Neuronal stem cell (in vitro differentiated cells): ENCODE results near the gene PRCD.

Experiments
- DNase-seq: peaks from one replicate; pipeline ENCODE4 v3.0.0-alpha.2; 2013; ENCODE audit warnings: low spot score
- H2AFZ ChIP-seq: one replicate; pipeline ENCODE4 v1.6.1; 2013; ENCODE audit warnings: mild to moderate bottlenecking, low read length, inconsistent platforms
- H2AK5ac ChIP-seq: 2 replicates; pipeline ENCODE4 v1.6.1; 2013; ENCODE audit warnings: low read depth, mild to moderate bottlenecking, inconsistent platforms, low read length, moderate library complexity, mixed read lengths
- H2BK120ac ChIP-seq: 2 replicates; pipeline ENCODE4 v1.6.1; 2013; ENCODE audit warnings: low read depth, mild to moderate bottlenecking, inconsistent platforms, low read length, moderate library complexity, mixed read lengths
- H2BK12ac ChIP-seq: one replicate; pipeline ENCODE4 v1.6.1; 2013; ENCODE audit warnings: low read length, inconsistent platforms
- H2BK15ac ChIP-seq: 2 replicates; pipeline ENCODE4 v1.6.1; 2013; ENCODE audit warnings: mild to moderate bottlenecking, low read length, inconsistent platforms, mixed read lengths
- H2BK5ac ChIP-seq: one replicate; pipeline ENCODE4 v1.6.1; 2013; ENCODE audit warnings: inconsistent platforms, mild to moderate bottlenecking, low read length, moderate library complexity
- H3K14ac ChIP-seq: one replicate; pipeline ENCODE4 v1.6.1; 2013; ENCODE audit warnings: low read length, inconsistent platforms
- H3K18ac ChIP-seq: 2 replicates; pipeline ENCODE4 v1.6.1; 2013; ENCODE audit warnings: low read length, inconsistent platforms
- H3K23ac ChIP-seq: 2 replicates; pipeline ENCODE4 v1.6.1; 2013; ENCODE audit warnings: low read depth, mild to moderate bottlenecking, mixed read lengths, low read length, inconsistent platforms; ENCODE audit not compliant: poor library complexity
- H3K27ac ChIP-seq: replicated peaks from 3 replicates; pipeline ENCODE4 v1.5.1; 2013; ENCODE audit warnings: low read length, inconsistent platforms
- H3K27me3 ChIP-seq, 3 experiments: 2 replicates each; pipeline ENCODE4 v1.6.1; 2013; ENCODE audit warnings: low read length in 3 of 3, mild to moderate bottlenecking in 2 of 3, inconsistent platforms in 1 of 3, low read depth in 1 of 3, mixed read lengths in 1 of 3, moderate library complexity in 1 of 3; ENCODE audit not compliant: control insufficient read depth in 3 of 3, insufficient read depth in 3 of 3
- H3K36me3 ChIP-seq, 2 donors: replicated peaks in 1 of 2; 2 replicates each; pipeline ENCODE4 v1.6.1; 2013; ENCODE audit warnings: low read length in 2 of 2; ENCODE audit not compliant: control insufficient read depth in 2 of 2, insufficient read depth in 2 of 2
- H3K4ac ChIP-seq: 2 replicates; pipeline ENCODE4 v1.6.1; 2013; ENCODE audit warnings: inconsistent platforms, mild to moderate bottlenecking, low read length, moderate library complexity
- H3K4me1 ChIP-seq, 2 donors: 1 replicate in 1 of 2; 2 replicates in 1 of 2; pipeline ENCODE4 v1.6.1; 2013; ENCODE audit warnings: low read length in 2 of 2, low read depth in 1 of 2; ENCODE audit not compliant: control insufficient read depth in 2 of 2, insufficient read depth in 1 of 2
- H3K4me2 ChIP-seq: one replicate; pipeline ENCODE4 v1.6.1; 2013; ENCODE audit warnings: mild to moderate bottlenecking, low read length, inconsistent platforms; ENCODE audit not compliant: insufficient read depth, poor library complexity, severe bottlenecking
- H3K4me3 ChIP-seq, 2 donors: 2 replicates each; pipeline ENCODE4 v1.5.1; 2013; ENCODE audit warnings: low read length in 2 of 2, mild to moderate bottlenecking in 2 of 2, inconsistent platforms in 1 of 2, moderate library complexity in 1 of 2
- H3K79me1 ChIP-seq: one replicate; pipeline ENCODE4 v1.6.1; 2013; ENCODE audit warnings: low read depth, mild to moderate bottlenecking, inconsistent platforms, low read length, moderate library complexity
- H3K9ac ChIP-seq: one replicate; pipeline ENCODE4 v1.6.1; 2013; ENCODE audit warnings: mild to moderate bottlenecking, low read depth, low read length, inconsistent platforms; ENCODE audit not compliant: poor library complexity
- H3K9me3 ChIP-seq, 2 donors: replicated peaks in 1 of 2; 2 replicates each; pipeline versions ENCODE3 to v1.6.1; 2013; ENCODE audit warnings: low read length in 2 of 2, mild to moderate bottlenecking in 2 of 2, inconsistent platforms in 1 of 2, low read depth in 1 of 2, mixed read lengths in 1 of 2, moderate library complexity in 1 of 2; ENCODE audit not compliant: control insufficient read depth in 2 of 2, insufficient read depth in 1 of 2
- H4K8ac ChIP-seq: one replicate; pipeline ENCODE4 v1.6.1; 2013; ENCODE audit warnings: low read depth, mild to moderate bottlenecking, inconsistent platforms, low read length, moderate library complexity
- H4K91ac ChIP-seq: one replicate; pipeline ENCODE4 v1.6.1; 2013; ENCODE audit warnings: low read length, low read depth, mild to moderate bottlenecking, inconsistent platforms; ENCODE audit not compliant: poor library complexity
- WGBS, 2 donors: extraction: QIAGEN DNeasy Blood & Tissue Kit; methylation state at CpG; one replicate each; pipeline ENCODE4 v1.1.7; 2013; ENCODE audit warnings: missing lambda C conversion rate in 2 of 2, mixed read lengths in 1 of 2; ENCODE audit not compliant: insufficient read length in 2 of 2, insufficient replicate concordance in 1 of 2; ENCODE audit errors: extremely low coverage in 2 of 2; 5-methylcytosine and 5-hydroxymethylcytosine counted together

PRCD gene

DNA sequence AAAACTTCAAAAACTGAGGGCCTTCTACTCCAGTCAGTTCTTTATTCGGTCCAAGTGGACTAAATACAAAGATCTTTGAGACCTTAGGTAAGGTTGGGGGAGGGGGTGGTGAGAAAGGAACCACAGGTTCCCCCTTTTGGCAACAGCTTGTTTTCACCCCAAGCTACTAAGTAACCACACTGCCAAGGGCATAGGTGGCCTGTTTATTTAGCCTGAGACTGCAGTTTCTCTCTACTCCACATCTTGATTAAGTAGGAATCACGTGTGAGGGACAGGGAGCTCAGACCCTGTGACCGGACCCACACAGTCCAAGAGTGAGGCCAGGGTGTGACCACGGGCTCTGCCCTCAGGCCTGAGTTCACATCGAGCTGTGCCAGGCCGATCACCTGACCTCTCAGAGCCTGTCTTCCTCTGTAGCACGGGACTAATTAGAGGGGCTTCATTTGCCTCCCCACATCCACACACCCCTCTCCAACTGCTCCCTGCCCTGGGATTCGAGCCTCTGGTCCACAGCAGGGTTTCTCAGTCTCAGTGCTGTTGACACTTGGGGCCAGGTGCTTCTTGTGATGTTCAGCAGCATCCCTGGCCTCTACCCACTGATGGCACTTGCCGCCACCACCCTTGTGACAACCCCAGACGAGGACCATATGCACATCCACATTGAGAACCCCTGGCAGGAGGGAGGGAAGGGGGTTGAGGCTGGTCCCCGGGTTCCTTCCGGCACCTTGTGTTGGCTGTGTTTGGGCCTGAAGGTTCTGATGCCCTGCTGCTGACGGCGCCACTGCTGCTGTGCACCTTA is 28.0 kb downstream of the PRCD start:
- peaks cover 0 to 4% (median 0%) of the 10 kb centered on the region in 3 experiments for H3K27me3 ChIP-seq
- no peak overlapping the region for H2AFZ ChIP-seq
- peak overlapping the region; percentile 2 for H3K23ac ChIP-seq
- no peak overlapping the region for H2AK5ac ChIP-seq
- no peak overlapping the region for H3K27ac ChIP-seq
- H3K4ac ChIP-seq, result no peak overlapping the region
- DNase-seq, result no peak
- no CpG with 5 or more reads among the region's 14 CpGs for WGBS, 2 donors
- H3K4me3 ChIP-seq, result no peak overlapping the region
- H2BK12ac ChIP-seq, result no peak overlapping the region
- H3K79me1 ChIP-seq, result no peaks in the 10 kb centered on the region
- H2BK5ac ChIP-seq, result no peak overlapping the region
- H4K8ac ChIP-seq, result no peak overlapping the region
- H4K91ac ChIP-seq, result no peak overlapping the region
- H3K9me3 ChIP-seq, result peaks cover 0 to 2% of the 10 kb centered on the region in 2 donors
- peak overlapping the region; percentile 47 for H3K14ac ChIP-seq
- no peak overlapping the region for H3K18ac ChIP-seq
- no peak overlapping the region for H3K4me2 ChIP-seq
- H3K4me1 ChIP-seq, result peaks cover 8 to 11% of the 10 kb centered on the region in 2 donors
- H3K36me3 ChIP-seq, result peaks cover 12 to 40% of the 10 kb centered on the region in 2 donors
- H2BK15ac ChIP-seq, result peak overlapping the region; percentile 9
- H2BK120ac ChIP-seq, result no peak overlapping the region
- no peak overlapping the region for H3K9ac ChIP-seq

DNA sequence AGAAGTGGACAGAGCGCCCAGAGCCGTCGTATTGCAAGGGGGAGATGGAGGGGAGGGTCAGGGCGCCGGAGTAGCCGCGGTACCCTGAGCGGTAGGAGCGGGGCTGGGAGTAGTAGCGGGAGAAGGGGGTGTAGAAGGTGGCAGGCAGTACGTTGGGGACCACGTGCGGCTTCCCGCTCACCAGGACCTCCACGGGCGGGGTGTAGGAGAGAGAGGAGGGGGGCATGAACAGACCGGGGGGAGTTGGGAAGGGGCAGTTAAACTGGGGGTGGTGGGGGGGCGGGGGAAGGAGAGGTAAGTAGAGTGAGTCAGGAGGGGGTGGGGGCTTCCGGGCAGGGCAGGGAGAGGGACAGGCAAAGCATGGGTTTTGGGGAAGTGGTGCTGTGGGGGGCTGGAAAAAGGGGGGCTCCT is 29.0 kb downstream of the PRCD start:
- Histone ChIP-seq H3K27ac (no peak overlapping the region), H3K23ac (no peak overlapping the region), H2BK120ac (no peak overlapping the region), H3K9me3 (peaks cover 0 to 2% of the 10 kb centered on the region in 2 donors), H3K18ac (peak overlapping the region; percentile 74), H2BK12ac (peak overlapping the region; percentile 33), H3K4me2 (peak overlapping the region; percentile 2), H3K4ac (no peak overlapping the region), H4K8ac (no peak overlapping the region), H3K79me1 (no peaks in the 10 kb centered on the region), H3K27me3 (peaks cover 0 to 4% (median 0%) of the 10 kb centered on the region in 3 experiments), H4K91ac (no peak overlapping the region), H2AFZ (no peak overlapping the region), H3K4me3 (no peak overlapping the region), H3K14ac (no peak overlapping the region), H3K36me3 (peaks cover 12 to 32% of the 10 kb centered on the region in 2 donors), H2AK5ac (peak overlapping the region; percentile 39), H3K4me1 (peaks cover 8 to 11% of the 10 kb centered on the region in 2 donors), H2BK5ac (no peak overlapping the region), H2BK15ac (peak overlapping the region; percentile 32), H3K9ac (no peak overlapping the region)
- no CpG with 5 or more reads among the region's 19 CpGs for WGBS, 2 donors
- no peak for DNase-seq

- no peak overlapping the region for H2BK5ac ChIP-seq
- no peak overlapping the region for H3K4me2 ChIP-seq
- H3K18ac ChIP-seq, result peak overlapping the region; percentile 61
- no peak overlapping the region for H4K91ac ChIP-seq
- no peak overlapping the region for H3K4ac ChIP-seq
- H3K9ac ChIP-seq, result no peak overlapping the region
- H2AFZ ChIP-seq, result no peak overlapping the region
- no peak overlapping the region for H3K27ac ChIP-seq
- no peak overlapping the region for H2BK15ac ChIP-seq
- H2BK120ac ChIP-seq, result no peak overlapping the region
- H3K27me3 ChIP-seq, result peaks cover 0 to 4% (median 0%) of the 10 kb centered on the region in 3 experiments
- no peak overlapping the region for H3K14ac ChIP-seq
- no CpG with 5 or more reads among the region's 18 CpGs for WGBS, 2 donors
- H2AK5ac ChIP-seq, result peak overlapping the region; percentile 39
- no peak overlapping the region for H2BK12ac ChIP-seq
- H3K23ac ChIP-seq, result no peak overlapping the region
- peak; percentile 38 for DNase-seq
- H4K8ac ChIP-seq, result no peak overlapping the region
- peaks cover 10 to 22% of the 10 kb centered on the region in 2 donors for H3K36me3 ChIP-seq
- peaks cover 8 to 11% of the 10 kb centered on the region in 2 donors for H3K4me1 ChIP-seq
- H3K79me1 ChIP-seq, result no peaks in the 10 kb centered on the region
- peaks cover 0 to 2% of the 10 kb centered on the region in 2 donors for H3K9me3 ChIP-seq
- no peak overlapping the region for H3K4me3 ChIP-seq
Observed at GRCh38 chr17:76569607-76570279, 29.9 kb downstream of the PRCD start.

- Histone ChIP-seq H3K9me3 (peaks cover 0 to 2% of the 10 kb centered on the region in 2 donors), H3K14ac (no peak overlapping the region), H3K18ac (peak overlapping the region; percentile 45), H3K4me3 (no peak overlapping the region), H4K91ac (no peak overlapping the region), H4K8ac (no peak overlapping the region), H2BK12ac (no peak overlapping the region), H2BK15ac (no peak overlapping the region), H3K27me3 (peaks cover 0 to 5% (median 4%) of the 10 kb centered on the region in 3 experiments), H2AFZ (no peak overlapping the region), H2BK120ac (no peak overlapping the region), H3K79me1 (no peaks in the 10 kb centered on the region), H3K27ac (no peak overlapping the region), H3K4ac (no peak overlapping the region), H2AK5ac (no peak overlapping the region), H3K4me2 (no peak overlapping the region), H2BK5ac (no peak overlapping the region), H3K23ac (peak overlapping the region; percentile 70), H3K9ac (no peak overlapping the region), H3K4me1 (peaks cover 8 to 11% of the 10 kb centered on the region in 2 donors), H3K36me3 (peaks cover 8 to 15% of the 10 kb centered on the region in 2 donors)
- no CpG with 5 or more reads among the region's 7 CpGs for WGBS, 2 donors
- DNase-seq, result no peak
Observed at GRCh38 chr17:76570457-76570856, 30.6 kb downstream of the PRCD start.
